Ovary (tissue), 3 donors: ENCODE data around the gene RPUSD4.

Experiments used
- CTCF ChIP-seq, 3 donors: fragments of 450-650 bp in 2 of 3; fragments of 200-600 bp in 1 of 3; IDR thresholded peaks; one replicate each; pipeline versions ENCODE4 v1.5.1 to v1.8.0; 2016 to 2022; ENCODE audit warnings: antibody characterized with exemption in 3 of 3, mild to moderate bottlenecking in 1 of 3
- POLR2A ChIP-seq: fragments of 450-650 bp; IDR thresholded peaks from one replicate; pipeline ENCODE4 v1.6.1; 2017; ENCODE audit warnings: antibody characterized with exemption, mild to moderate bottlenecking, moderate library complexity
- donor health status: DM: no; HTN: no; CAD: no.

- no peak for TF ChIP-seq POLR2A
- TF ChIP-seq CTCF (IDR thresholded peaks at IDR 0.05), result no peak
These were observed 22.9 kb downstream of the RPUSD4 start for GRCh38 chr11:126188332-126189108.
